ENCODE data around the gene ALG10. TPM values are rescaled to one million over a fixed set of nuclear protein-coding genes. Genes with fewer than 3 reads are reported as not detected.
A peak's percentile ranks its signal among the peaks of the same experiment; 100 is the strongest.
"Not testable (repeated sequence)": the region's sequence is repeated elsewhere in the genome, so short reads cannot be mapped to it uniquely, and the experiment has no call there.

Gene ALG10
- total RNA-seq, 3 donors from 2014 or later = 7.5 to 12.4 (median 7.7) TPM

DNA sequence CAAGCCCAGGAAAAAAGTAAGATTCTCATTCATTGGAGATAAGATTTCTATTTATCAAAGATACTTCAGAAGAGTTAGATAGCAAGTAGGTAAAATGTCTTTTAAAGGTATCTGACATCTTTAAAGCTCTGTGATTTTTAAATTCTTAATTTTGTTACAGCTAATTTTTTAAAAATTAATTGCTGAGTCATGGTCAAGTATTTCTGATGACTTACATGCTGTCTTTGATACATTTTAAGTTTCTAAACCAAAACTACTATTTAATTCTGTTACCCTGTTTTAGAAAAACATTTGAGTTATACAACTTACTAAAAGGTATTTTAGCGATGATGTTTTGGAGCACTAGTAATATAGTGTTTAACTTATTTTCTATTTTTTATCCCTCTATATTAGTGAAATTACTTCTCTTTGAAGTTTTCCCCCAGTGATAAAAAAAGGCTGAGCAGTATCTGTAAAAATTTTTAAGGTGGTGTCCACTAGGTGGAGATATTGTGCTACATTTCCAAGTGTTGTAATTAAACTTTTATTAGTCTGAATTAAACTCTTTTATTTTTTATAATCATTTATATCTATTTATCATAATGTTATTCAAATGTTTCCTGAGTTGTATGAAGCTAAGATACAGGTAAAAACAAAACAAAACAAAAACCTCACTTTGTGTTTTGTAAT lies 11.5 kb downstream of the ALG10 start:
- DNase-seq (ENCODE audit: low spot score in 2 of 2) = no peak
- H3K9me3 ChIP-seq = no peaks in the 10 kb centered on the region
- H3K4me3 ChIP-seq = no peak overlapping the region
- H3K27me3 ChIP-seq = no peaks in the 10 kb centered on the region
- intact Hi-C loops (cut with DNase I; ENCODE audit: low total_unique reads) = no loop called here
- H3K36me3 ChIP-seq = no peaks in the 10 kb centered on the region
- TF ChIP-seq POLR2AphosphoS5 (IDR thresholded peaks at IDR 0.05) = no peak
- TF ChIP-seq, protein P1, sequence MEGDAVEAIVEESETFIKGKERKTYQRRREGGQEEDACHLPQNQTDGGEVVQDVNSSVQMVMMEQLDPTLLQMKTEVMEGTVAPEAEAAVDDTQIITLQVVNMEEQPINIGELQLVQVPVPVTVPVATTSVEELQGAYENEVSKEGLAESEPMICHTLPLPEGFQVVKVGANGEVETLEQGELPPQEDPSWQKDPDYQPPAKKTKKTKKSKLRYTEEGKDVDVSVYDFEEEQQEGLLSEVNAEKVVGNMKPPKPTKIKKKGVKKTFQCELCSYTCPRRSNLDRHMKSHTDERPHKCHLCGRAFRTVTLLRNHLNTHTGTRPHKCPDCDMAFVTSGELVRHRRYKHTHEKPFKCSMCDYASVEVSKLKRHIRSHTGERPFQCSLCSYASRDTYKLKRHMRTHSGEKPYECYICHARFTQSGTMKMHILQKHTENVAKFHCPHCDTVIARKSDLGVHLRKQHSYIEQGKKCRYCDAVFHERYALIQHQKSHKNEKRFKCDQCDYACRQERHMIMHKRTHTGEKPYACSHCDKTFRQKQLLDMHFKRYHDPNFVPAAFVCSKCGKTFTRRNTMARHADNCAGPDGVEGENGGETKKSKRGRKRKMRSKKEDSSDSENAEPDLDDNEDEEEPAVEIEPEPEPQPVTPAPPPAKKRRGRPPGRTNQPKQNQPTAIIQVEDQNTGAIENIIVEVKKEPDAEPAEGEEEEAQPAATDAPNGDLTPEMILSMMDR (IDR thresholded peaks at IDR 0.05) = peak in 2 of 3 donors; percentile 40 to 41
- no peaks in the 10 kb centered on the region for H3K4me1 ChIP-seq
- no peak overlapping the region for H3K27ac ChIP-seq

DNA sequence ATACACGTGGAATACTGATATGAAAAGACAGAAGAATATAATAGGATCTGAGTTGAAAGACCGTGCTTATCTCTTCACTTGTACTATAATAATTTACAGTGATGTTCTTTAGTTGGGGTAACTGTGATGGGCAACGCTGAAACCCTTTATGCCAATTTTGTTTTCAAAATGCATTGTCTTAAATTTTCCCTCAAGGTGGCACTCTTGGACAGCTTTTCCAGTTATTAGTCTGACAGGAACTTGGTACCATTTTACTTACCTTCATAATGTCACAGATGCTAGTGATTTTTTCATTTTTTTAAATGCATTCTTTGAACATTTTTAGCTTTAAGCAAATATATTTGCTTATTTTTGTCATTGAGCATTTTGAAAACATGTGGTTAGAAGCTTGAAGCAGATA lies 16.1 kb downstream of the ALG10 start:
- H3K4me3 ChIP-seq = not testable (repeated sequence)

DNA sequence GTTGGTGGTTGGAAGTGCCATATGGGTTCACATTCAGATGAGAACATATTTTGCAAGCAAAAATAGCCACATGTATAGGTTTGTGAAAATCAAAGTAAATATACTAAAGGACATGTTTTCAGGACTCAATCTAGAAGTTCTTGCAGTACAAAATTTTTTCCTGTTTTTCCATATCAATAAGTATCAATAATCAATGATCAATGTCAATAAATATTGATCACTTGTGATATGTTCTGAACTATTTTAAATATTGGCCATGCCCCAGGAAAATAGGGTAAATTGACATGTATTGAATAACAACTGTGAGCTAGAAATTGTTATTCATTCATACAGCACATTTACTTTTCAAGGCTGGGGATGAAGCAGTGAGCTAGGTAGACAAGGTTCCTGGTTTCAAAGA lies 24.3 kb downstream of the ALG10 start:
- H3K27me3 ChIP-seq = no peaks in the 10 kb centered on the region
- TF ChIP-seq, protein P1 (IDR thresholded peaks at IDR 0.05) = no peak
- TF ChIP-seq POLR2AphosphoS5 (IDR thresholded peaks at IDR 0.05) (no peak), POLR2A (IDR thresholded peaks at IDR 0.05) (no peak)
- H3K36me3 ChIP-seq = no peaks in the 10 kb centered on the region
- H3K27ac ChIP-seq = no peak overlapping the region
- H3K4me1 ChIP-seq = no peaks in the 10 kb centered on the region
- H3K4me3 ChIP-seq = no peak overlapping the region
- DNase-seq (ENCODE audit: low spot score in 2 of 2) = no peak
- peaks cover 6% of the 10 kb centered on the region in 2 donors for H3K9me3 ChIP-seq
- intact Hi-C loops (cut with DNase I; ENCODE audit: low total_unique reads) = no loop called here

More for the DNA sequence above, 16.1 kb downstream of the ALG10 start:
- H3K27me3 ChIP-seq; H3K9me3 ChIP-seq; intact Hi-C loops (cut with DNase I; ENCODE audit: low total_unique reads); H3K4me1 ChIP-seq; DNase-seq (ENCODE audit: low spot score in 2 of 2); H3K36me3 ChIP-seq; H3K27ac ChIP-seq: not testable (repeated sequence)
- TF ChIP-seq, protein P1 (IDR thresholded peaks at IDR 0.05) = peak in 1 of 3 donors; percentile 20

DNA sequence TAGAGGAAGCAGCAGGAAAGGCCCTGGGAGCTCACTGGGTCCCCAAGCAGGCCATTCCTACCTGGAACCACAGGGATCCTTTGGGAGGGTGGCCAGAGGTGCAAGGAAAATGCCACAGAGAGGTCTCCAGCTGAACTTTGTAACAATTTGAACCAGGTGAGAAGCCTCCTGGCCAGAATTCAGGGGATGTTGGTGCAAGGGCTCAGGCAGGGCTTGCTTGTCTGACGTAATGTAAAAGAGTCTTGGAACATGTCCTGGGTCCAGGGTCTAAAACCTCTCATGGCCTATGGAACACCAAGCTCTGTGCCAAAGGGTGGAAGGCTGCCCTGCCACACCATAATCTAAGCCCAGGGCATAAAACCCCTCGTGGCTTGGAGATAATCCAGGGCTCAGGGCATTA lies 25.6 kb downstream of the ALG10 start:
- H3K36me3 ChIP-seq; DNase-seq (ENCODE audit: low spot score in 2 of 2); H3K27ac ChIP-seq; H3K27me3 ChIP-seq; H3K4me1 ChIP-seq; H3K9me3 ChIP-seq; intact Hi-C loops (cut with DNase I; ENCODE audit: low total_unique reads); H3K4me3 ChIP-seq: not testable (repeated sequence)

DNA sequence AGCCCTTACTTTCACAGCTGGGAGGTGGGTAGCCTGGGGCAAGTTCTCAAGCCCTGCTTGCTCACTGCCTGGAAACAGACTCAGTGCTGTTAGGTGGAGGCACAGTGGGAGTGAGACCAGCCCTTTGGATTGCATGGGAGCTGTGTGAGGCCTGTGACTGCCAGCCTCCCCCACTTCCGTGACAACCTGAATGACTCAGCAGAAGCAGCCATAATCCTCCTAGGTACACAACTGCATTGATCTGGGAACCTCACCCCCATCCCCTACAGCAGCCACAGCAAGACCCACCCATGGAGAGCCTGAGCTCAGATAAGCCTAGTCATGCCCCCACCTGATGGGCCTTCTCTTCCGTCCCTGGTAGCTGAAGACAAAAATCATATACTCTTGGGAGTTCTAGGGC lies 26.4 kb downstream of the ALG10 start:
- intact Hi-C loops (cut with DNase I; ENCODE audit: low total_unique reads) = no loop called here
- Histone ChIP-seq H3K4me1 (no peaks in the 10 kb centered on the region), H3K4me3 (no peak overlapping the region), H3K9me3 (peaks cover 6% of the 10 kb centered on the region in 2 donors), H3K27me3 (no peaks in the 10 kb centered on the region), H3K27ac (no peak overlapping the region), H3K36me3 (no peaks in the 10 kb centered on the region)
- no peak for DNase-seq (ENCODE audit: low spot score in 2 of 2)
- no peak for TF ChIP-seq POLR2AphosphoS5 (IDR thresholded peaks at IDR 0.05)
- TF ChIP-seq, protein P1 (IDR thresholded peaks at IDR 0.05) = no peak
- no peak for TF ChIP-seq POLR2A (IDR thresholded peaks at IDR 0.05)

DNA sequence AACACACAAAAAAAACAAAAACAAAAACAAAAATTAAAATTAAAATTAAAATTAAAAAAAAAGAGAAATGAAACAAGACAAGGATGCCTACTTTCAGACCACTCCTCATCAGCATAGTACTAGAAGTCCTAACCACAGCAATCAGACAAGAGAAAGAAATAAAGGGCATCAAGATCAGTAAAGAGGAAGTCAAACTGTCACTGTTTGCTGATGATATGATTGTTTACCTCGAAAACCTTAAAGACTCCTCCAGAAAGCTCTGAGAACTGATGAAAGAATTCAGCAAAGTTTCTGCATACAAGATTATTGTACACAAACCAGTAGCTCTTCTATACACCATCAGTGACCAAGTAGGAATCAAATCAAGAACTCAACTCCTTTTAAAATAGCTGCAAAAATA lies 29.2 kb downstream of the ALG10 start:
- no peak for TF ChIP-seq POLR2A (IDR thresholded peaks at IDR 0.05)
- no peak for TF ChIP-seq POLR2AphosphoS5 (IDR thresholded peaks at IDR 0.05)
- TF ChIP-seq, protein P1 (IDR thresholded peaks at IDR 0.05) = no peak
- Histone ChIP-seq H3K36me3 (no peaks in the 10 kb centered on the region), H3K4me1 (no peaks in the 10 kb centered on the region), H3K27me3 (no peaks in the 10 kb centered on the region), H3K27ac (no peak overlapping the region), H3K4me3 (no peak overlapping the region), H3K9me3 (peaks cover 6% of the 10 kb centered on the region in 2 donors)
- intact Hi-C loops (cut with DNase I; ENCODE audit: low total_unique reads) = no loop called here
- no peak for DNase-seq (ENCODE audit: low spot score in 2 of 2)
